HG02642 (cell line): ENCODE data around the gene LILRB5.
"Not testable (repeated sequence)": the region's sequence is repeated elsewhere in the genome, so short reads cannot be mapped to it uniquely, and the experiment has no call there.

ENCODE experiments used
- ATAC-seq: cut with Tn5 transposase; IDR thresholded peaks from one replicate; pipeline ENCODE4 v1.9.1; 2021; ENCODE audit warnings: mild to moderate bottlenecking; ENCODE audit not compliant: unreplicated experiment, poor library complexity

Gene LILRB5

GRCh38 chr19:54278056-54278455 lies 21.0 kb upstream of the LILRB5 start:
- not testable (repeated sequence) for ATAC-seq

DNA sequence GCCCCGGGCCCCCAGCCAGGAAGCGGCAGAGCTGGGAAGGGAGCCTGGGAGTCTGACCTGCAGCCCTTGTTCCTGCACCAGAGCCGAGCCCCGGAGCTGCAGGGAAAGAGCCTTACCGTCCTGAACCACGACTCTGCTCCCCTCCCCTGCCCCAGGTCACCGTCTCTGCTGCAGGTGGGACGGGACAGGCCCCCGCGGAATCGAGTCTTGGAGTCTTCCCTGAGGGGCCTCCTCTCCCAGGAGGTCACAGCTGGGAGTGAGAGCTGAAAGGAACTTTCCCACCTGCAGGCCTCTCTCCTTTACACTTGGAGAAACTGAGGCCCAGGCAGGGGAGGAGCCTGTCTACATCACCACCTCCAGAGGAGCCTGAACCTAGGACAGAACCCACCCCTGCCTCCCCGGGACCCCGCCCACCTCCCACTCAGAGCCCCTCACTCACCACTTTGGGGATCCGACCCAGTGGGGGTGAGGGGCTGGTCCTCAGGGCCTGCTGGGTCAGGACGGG lies 20.1 kb upstream of the LILRB5 start:
- ATAC-seq, result not testable (repeated sequence)

DNA sequence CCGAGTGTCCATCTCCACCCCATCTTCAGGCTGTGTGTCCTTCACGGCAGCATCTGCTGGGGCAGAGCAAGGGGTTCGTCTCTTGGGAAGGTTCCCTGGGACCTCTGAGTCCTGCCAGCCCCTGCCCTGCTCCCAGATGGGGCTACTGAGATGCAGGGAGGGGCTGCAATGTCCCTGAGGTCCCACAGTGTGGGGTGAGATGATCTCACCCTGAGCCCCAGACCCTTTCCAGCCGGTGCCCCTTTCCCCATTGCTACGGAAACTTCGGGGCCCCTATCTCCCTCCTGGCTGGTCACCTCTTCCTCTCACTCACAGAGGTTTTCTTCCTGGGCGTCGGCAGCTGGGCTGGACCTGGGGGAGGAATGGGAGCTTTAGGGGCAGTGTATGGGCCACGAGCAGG lies 18.9 kb upstream of the LILRB5 start:
- no peak for ATAC-seq

DNA sequence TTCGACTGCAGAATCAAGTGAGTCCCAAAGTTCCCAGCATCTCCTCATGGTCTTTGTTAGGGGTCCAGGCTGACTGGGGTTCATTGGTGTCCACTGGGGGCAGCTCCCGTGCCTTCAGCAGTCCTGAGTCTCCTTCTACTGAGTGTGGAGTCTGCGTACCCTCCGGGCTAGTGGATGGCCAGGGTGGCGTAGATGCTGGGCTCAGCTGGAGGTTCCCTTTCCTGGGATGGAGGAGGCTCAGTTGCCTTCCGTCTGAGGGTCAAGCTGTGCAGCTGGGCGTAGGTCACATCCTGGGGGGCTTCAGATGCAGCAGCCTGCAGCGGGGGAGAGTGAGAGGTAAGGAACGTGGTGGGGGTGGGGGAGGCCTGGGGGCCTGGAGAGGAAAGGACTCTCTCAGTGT lies 17.4 kb upstream of the LILRB5 start:
- ATAC-seq, result not testable (repeated sequence)

DNA sequence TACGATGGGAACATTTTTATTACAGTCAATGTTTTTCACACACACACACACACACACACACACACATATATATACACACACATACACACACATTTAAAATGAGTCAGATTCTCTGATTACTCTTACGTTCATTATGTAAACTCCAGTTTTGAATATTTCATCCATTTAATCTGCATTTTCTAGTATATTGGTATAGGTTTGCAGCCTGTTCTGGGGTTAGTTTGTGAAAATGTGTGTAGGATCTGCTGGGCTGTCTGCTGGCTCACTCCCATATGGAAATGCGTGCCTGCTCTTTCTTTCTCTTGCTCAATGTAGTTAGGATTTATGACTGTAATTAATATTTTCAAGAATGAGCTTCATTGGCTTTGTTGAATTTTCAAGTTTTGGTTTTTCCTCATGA lies 16.7 kb upstream of the LILRB5 start:
- ATAC-seq, result no peak

GRCh38 chr19:54272181-54272580 lies 15.1 kb upstream of the LILRB5 start:
- ATAC-seq, result not testable (repeated sequence)

DNA sequence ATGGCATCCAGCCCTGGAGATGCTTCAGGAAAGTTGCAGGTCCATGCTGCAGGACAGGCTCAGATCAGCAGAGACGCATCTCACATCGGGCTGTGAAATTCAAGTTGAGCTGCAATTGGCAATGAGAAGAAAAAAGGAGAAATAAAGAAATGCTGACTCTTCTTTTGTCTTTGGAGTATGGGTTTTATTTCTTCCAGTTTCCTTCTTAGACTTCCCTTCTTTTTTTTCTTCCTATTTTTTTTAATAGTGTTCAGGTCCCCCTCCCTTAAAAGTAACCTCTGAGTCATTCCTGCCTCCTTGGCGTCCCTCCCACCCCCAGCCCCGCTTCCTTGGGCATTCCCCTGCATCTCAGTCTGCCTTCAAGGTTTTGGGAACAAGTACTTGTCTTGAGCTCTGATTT lies 14.5 kb upstream of the LILRB5 start:
- not testable (repeated sequence) for ATAC-seq

- ATAC-seq, result no peak
Observed at GRCh38 chr19:54271106-54271505, 14.0 kb upstream of the LILRB5 start.

DNA sequence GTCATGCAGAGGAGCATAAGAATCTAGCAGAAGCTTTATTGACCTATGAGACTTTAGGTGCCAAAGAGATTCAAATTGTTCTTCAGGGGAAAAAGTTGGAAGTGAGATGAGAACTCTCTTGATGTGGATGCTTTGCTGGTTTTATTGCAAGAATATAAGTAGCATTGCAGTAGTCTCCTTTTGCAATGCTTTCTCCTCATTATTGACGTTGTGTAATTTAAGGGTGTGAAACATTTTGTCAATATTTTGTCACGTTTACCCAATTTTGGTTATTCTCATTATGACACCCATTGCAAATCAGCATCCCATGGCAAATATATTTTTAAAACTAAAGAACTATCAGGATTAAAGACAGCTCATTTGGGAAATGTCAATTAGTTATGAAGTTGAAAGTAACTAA lies 11.9 kb upstream of the LILRB5 start:
- ATAC-seq, result no peak

GRCh38 chr19:54266133-54266532 lies 9.1 kb upstream of the LILRB5 start:
- ATAC-seq, result no peak

GRCh38 chr19:54262470-54262869 lies 5.4 kb upstream of the LILRB5 start:
- no peak for ATAC-seq

GRCh38 chr19:54262066-54262465 lies 5.0 kb upstream of the LILRB5 start:
- no peak for ATAC-seq

DNA sequence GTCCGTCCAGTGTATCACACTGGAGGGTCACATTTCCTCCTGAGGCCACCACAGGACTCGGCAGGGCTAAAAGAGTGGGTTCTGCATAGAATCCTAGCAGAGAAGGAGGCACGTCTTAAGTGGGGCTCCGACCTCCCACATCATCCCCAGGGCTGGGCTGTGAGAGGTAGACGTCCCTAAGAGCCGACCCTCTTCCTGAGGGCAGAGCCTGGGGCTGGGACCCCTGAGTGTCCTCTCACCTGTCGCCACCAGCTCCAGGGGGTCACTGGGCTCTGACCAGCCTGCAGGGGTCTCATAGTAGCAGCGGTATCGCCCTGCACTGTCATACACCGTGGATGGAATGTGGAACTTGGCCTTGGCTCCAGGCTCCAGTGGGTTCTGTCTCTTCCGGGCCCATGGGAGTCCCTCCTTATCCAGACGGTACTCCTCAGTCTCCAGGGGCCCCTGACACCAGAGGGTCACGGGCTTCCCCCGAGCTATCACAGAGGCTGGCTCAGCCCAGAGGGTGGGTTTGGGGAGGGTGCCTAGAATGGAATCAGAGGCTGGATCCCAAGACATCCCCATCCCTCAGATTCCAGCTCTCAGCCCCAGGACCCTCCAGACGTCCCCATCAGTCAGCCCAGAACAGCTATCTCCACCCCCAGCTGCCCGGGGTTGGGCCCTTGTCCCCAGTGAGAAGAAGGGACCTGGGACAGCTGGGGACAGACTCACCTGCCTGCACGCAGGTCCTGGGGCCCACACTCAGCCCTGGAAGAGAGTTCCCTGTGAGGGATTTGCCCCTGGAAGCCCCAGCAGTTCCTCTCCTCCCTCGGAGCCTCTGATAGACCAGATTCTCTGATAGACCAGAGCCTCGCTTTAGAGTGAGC lies 590 bp downstream of the LILRB5 start:
- ATAC-seq, result no peak

DNA sequence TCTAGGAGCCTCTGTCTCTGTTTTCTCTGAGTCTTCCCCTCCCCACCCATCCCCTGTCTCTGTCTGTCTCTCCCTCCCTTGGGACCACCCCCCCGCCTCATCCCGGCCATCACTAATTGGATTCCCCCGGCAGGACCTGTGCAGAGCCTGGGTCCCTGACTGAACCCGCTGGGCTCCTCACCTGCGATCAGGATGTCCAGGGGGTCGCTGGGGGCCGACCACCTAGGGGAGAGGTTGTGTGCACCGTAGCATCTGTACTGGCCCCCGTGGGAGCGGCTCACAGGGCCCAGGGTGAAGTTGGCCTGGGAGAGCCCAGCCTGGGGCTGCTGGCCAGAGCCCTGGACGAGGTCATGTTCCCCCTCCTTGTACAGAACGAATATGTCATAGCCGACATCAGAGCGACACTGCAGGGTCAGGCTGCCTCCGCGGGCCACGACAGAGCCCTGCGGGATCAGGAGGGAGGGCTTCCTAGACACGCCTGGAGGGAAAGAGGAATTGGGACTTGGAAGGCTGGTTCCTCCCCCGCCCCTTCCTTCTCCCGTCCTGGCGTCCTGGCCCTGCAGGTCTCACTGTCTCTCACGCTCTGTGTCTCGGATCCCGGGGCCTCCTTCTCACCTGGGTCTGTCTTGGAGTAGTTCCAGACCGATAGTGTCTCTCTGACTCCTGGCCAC lies 1.8 kb downstream of the LILRB5 start:
- ATAC-seq, result no peak

DNA sequence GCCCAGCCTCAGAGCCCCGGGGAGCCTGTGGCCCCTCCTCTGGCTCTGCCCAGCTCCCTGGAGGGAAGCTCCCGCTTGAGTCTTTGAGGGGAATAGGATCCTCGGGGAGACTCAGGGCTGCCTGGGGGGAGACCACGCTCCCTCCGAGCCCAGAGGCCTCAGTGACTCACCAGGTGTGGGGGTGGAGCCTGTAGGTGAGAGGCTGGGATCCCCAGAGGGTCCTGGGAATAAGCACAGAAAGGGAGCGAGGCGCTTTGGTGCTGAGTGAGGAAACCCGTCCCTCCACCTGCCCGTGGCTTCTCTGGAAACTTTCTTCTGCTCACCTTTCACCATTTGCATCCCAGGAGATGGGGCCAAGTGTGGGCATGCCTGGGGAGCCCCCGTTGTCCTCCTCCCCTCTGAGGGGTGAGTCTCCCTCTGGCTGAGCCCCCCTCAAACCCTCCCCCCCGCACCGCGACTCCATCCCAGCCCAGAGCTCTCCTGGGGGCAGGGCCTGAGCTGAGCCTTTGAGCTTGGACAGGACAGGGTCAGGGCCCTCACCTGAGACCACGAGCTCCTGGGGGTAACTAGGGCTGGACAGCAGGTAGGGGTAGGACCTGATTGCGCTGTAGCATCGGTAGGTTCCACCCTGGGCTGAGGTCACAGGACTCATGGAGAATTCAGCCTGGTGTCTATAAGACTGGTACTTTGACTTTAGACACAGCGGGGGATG lies 2.7 kb downstream of the LILRB5 start:
- no peak for ATAC-seq

GRCh38 chr19:54253331-54254194 lies 3.5 kb downstream of the LILRB5 start:
- no peak for ATAC-seq

DNA sequence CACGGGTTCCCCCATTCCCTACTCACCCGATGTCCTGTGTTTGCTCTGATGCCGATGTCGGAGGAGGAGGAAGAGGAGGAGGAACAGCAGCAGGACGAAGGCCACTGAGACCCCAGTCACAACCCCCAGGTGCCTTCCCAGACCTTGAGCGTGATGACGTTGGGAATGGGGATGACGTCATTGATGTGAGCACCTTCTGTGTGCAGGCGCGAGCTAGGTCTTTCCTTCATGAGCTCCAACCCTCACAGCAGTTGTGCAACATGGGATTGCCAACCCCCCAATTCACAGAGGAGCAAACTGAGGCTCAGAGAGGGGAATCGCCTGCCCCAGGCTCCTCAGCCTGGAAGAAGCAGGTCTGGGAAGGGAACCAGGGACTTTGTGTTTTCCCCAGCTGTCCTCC lies 4.2 kb downstream of the LILRB5 start:
- no peak for ATAC-seq

GRCh38 chr19:54252243-54252642 lies 4.8 kb downstream of the LILRB5 start:
- no peak for ATAC-seq

GRCh38 chr19:54248016-54248601 lies 9.0 kb downstream of the LILRB5 start:
- ATAC-seq, result no peak
